GM12891 (cell line): ENCODE measurements around the gene SIPA1L3.
"Not testable (repeated sequence)": the region's sequence is repeated elsewhere in the genome, so short reads cannot be mapped to it uniquely, and the experiment has no call there.

Experiments
- DNase-seq: peaks from one replicate; pipeline ENCODE4 v3.0.0; 2011; ENCODE audit warnings: low spot score; ENCODE audit not compliant: insufficient read length
- FAIRE-seq: peaks from 2 replicates; lab custom pipeline; 2011; peaks lifted over from hg19 to GRCh38; lab: Jason Lieb, UNC
- PAX5 ChIP-seq: IDR thresholded peaks from 2 replicates; pipeline ENCODE4 v1.6.1; 2011; ENCODE audit warnings: low read length, moderate library complexity, mild to moderate bottlenecking; ENCODE audit not compliant: insufficient read depth, severe bottlenecking
- POLR2A ChIP-seq: IDR thresholded peaks from 2 replicates; pipeline ENCODE4 v1.6.1; 2011; ENCODE audit warnings: low read depth, low read length, control low read depth
- POLR2AphosphoS5 ChIP-seq: IDR thresholded peaks from 2 replicates; pipeline ENCODE4 v1.6.1; 2011; ENCODE audit warnings: low read depth, low read length, control low read depth
- POU2F2 ChIP-seq: IDR thresholded peaks from 2 replicates; pipeline ENCODE4 v1.6.1; 2011; ENCODE audit warnings: low read depth, mild to moderate bottlenecking, control low read depth, low read length, moderate library complexity
- SPI1 ChIP-seq: IDR thresholded peaks from 2 replicates; pipeline ENCODE4 v1.6.1; 2011; ENCODE audit warnings: low read depth, low read length, control low read depth
- TAF1 ChIP-seq: IDR thresholded peaks from 2 replicates; pipeline ENCODE4 v1.6.1; 2011; ENCODE audit warnings: low read depth, low read length, control low read depth

SIPA1L3 gene

DNA sequence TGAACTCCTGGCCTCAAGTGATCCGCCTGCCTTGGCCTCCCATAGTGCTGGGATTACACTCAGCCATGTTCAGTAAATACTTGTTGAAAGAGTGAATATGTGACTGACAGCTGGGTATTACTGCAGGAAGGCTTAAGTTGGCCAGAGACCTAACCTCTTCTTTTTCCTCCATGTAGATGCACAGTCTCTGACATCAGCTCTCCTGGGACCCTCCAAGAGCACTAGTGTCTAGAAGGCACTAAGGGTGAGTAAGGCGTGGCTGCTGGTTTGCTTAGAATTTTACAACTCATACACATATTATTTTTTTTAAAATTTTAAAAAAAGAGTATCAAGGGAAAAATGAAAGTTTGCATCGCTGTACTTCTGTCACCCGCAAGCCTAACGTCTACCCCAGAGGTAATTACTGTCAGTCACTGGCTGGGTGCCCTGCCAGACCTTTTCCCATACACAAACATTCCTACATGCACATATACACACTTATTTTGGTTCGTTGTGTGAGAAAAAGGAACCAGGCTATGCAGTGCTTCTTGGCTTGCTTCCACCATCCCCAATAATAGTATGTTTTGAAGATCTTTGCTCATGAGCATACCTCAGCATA lies 122.0 kb downstream of the SIPA1L3 start:
- FAIRE-seq (no peak), DNase-seq (no peak)
- TF ChIP-seq POLR2AphosphoS5 (no peak), SPI1 (no peak), TAF1 (no peak), PAX5 (no peak), POU2F2 (no peak), POLR2A (no peak)

DNA sequence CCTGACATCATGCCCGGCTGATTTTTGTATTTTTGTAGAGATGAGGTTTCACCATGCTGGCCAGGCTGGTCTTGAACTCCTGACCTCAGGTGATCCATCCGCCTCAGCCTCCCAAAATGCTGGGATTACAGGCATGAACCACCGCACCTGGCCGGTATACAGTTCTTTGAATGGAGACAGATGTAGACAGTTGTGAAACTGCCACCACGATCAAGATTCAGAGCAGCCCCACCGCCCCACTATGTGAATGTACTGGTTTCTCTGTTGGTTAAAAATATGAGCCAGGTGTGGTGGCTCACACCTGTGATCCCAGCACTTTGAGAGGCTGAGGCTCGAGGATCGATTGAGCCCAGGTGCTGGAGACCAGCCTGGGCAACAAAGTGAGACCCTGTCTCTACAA lies 123.0 kb downstream of the SIPA1L3 start:
- DNase-seq, FAIRE-seq: not testable (repeated sequence)

DNA sequence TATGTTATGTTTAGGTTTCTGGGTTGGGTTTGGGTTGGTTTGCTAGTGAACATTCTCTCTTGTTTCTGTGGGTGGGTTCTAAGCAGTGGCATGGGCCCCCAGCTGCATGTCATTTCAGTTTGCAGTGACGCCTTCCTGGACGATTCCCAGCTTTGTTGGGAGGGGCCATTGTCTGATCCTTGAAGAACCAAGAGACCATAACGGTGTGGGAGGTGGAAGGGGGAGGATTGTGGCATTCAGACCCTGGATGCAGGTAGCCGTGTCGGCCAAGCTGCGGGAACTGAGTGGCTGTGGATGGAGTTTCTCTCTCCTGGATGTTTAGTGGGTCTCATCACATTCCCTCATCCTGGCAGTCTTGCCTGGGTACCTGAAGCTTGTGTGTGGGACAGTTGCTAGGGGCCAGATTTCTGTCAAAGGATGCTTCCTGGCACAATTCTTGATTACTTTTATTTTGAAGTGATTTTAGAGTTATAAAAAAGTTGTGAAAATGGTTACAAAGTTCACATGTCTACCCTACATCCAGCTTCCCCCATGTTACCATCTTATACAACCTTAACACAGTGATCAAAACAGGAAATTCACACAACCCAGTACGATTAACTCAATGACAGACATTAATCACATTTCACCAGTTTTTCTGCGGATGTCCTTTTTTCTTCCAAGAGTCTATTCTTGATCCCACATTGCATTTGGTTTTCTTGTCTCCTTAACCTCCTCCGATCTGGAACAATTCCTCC lies 123.8 kb downstream of the SIPA1L3 start:
- DNase-seq (no peak), FAIRE-seq (no peak)
- no peak for TF ChIP-seq POLR2A
- TF ChIP-seq PAX5: no peak
- no peak for TF ChIP-seq POU2F2
- TF ChIP-seq SPI1: no peak
- no peak for TF ChIP-seq TAF1
- TF ChIP-seq POLR2AphosphoS5: no peak

DNA sequence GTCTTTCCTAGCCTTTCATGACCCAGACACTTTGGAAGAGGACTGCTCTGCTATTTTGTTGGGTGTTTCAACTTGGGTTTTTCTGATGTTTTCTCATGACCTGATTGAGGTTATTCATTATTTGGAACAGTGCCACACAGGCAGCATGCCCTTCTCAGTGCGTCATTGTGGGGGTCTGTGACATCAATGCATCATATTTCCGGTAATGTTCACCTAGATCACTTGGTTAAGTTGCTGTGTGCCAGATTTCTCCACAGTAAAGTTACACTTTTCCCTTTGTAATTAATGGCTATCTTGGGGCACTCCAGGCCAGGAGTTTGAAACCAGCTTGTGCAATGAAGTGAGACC lies 124.4 kb downstream of the SIPA1L3 start:
- no peak for DNase-seq
- FAIRE-seq: no peak
- no peak for TF ChIP-seq SPI1
- no peak for TF ChIP-seq TAF1
- no peak for TF ChIP-seq POLR2AphosphoS5
- no peak for TF ChIP-seq POLR2A
- TF ChIP-seq PAX5: no peak
- TF ChIP-seq POU2F2: no peak

DNA sequence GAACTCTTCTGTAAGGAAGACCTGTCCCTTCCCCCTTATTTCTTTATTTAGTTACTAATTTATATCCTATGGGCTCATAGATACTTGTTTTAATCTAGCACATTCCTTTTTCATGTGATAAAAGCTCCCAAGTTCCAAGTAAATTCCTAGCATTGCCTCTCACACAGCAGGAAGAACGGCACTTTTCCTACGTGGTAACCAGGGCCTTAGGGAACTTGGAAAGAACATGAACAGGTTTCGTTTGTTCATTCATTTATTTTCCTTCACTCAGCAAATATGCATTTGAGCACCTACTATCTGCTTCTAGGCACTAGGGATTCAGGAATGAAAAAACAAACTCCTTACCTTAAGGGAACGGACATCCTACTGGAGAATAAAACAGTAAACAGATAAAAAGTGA lies 125.1 kb downstream of the SIPA1L3 start:
- no peak for DNase-seq
- FAIRE-seq: no peak

DNA sequence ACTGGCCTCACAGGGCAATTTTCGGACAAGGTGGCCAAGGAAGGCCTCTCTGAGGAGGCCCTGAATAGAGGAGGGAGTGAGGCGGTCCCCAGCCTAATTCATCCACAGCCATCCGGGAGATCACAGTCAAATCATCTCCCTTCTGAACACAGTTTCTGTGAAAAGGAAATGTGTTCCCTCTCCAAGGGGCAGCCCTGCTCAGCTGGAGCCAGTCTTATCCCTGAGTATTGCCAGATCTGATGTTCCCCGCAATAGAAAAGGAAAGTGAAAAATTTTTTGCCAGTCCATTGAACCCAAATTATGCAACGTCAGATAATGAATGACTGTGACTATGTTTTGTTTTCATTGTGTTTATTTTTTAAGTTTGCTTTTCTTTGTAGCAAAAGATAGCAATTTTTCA lies 125.9 kb downstream of the SIPA1L3 start:
- FAIRE-seq (peak; percentile 61), DNase-seq (no peak)
- no peak for TF ChIP-seq POU2F2
- TF ChIP-seq POLR2AphosphoS5: no peak
- no peak for TF ChIP-seq POLR2A
- TF ChIP-seq TAF1: no peak
- TF ChIP-seq PAX5: no peak
- no peak for TF ChIP-seq SPI1

More for the DNA sequence above, 125.1 kb downstream of the SIPA1L3 start:
- TF ChIP-seq POLR2AphosphoS5 (no peak), SPI1 (no peak), PAX5 (no peak), POLR2A (no peak), POU2F2 (no peak), TAF1 (no peak)

DNA sequence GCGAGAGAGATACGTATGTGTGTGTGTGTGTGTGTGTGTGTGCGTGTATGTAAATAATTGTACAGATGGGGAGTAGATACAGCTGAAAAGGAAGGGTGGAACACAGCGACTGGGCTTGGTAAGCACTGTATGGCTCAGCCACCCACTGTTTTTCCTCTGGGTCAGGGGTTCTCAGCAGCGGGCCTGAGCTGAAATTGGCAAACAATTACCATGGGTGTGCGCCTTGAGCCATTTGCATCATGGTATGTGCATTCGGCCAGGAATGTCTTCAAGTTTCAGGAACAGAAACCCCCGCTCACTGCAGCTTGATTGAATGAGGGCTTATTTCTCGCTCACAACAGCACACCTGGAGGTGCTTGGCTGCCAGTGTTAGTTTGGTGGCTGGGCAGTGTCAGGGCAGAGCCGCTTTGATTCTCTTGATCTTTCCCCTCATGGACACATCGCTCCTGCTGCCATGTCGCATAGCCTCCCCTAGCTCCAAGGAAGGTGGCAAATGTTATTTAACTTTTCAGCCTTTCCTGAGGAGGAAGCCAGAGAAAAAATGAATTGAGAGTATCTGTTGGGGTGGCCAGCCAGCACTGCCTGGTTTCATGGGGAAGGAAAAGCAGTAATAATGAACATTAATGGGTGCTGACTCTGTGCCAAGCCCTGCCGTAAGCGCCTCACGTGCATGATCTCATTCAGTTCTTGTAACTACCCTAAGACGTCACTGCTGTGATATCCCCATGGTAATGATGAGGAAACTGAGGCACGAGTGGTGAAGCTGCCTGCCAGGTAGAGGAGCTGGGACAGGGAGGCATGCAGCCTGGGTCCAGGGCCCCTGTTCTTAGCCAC lies 126.9 kb downstream of the SIPA1L3 start:
- TF ChIP-seq POLR2A: no peak
- no peak for TF ChIP-seq POLR2AphosphoS5
- TF ChIP-seq POU2F2: peak; percentile 85; the same call in 1 of the 2 replicates
- TF ChIP-seq SPI1: peak; percentile 91
- TF ChIP-seq PAX5: no peak
- no peak for TF ChIP-seq TAF1
- FAIRE-seq: peak; percentile 99
- DNase-seq: peak; percentile 56

DNA sequence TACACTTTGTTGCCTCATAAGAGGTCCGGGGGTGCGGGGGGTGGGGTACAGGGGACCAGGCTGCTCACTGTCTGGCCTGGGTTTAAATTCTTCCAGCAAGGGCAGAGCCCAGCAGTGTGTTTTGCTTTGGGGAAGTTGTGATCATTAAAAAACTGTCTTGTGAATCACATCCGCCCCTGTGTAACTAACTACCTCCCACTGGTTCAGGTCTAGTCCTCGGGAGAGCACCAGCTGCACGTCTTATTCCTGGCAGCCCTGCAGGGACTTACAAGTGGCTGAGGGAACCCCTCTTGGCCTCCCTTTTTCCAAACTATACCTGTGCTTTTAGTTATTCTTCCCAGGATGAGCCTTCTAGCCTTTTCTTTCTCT lies 127.5 kb downstream of the SIPA1L3 start:
- DNase-seq (no peak), FAIRE-seq (no peak)
- no peak for TF ChIP-seq POLR2AphosphoS5
- no peak for TF ChIP-seq POLR2A
- TF ChIP-seq POU2F2: no peak
- no peak for TF ChIP-seq TAF1
- TF ChIP-seq PAX5: no peak
- TF ChIP-seq SPI1: no peak

DNA sequence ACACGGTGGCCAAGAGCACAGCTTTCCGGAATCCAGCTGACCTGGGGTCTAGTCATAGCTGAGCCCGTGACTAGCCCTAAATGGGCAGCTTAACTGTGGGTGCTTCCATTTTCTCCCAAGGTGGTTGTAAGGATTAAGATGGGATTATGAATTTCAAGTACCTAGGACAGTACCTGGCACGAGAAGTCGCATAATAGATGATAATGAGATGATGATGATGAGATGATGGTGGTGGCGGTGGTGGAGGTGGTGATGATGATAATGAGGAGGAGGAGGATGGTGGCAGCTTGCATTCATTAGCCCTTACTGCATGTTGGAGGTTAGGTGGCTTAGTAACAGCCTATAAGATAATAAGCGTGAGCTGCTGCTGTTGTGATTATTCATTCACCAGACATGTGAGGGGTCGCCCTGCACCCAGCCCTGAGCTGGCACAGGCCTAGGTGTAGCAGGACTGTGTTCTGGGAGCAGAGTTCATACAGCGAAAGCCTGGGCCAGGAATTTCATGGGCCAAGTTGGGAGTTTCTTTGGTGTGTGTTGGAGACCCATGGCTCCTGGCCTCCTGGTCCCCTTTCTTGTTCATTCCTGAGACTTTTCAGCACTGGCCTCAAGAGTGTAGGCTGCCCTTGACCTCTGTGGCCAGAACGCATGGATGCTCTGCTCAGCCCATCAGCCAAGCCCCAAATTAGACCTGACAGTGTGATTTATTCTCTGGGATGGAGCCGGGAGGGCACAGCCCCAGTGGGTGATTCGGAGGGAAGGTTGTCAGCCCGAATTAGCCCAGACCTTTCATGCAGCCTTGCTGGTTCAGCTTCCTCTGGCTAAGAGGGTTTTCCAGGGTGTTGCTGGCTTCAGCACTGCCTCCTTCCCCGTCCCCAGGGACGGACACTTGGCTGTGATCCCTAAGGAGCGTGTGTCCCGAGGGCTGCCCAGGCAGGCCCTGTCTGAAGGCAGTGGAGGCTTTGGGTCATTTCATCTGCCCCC lies 128.8 kb downstream of the SIPA1L3 start:
- no peak for DNase-seq
- peak; percentile 79 for FAIRE-seq
- TF ChIP-seq PAX5 (no peak), POLR2A (no peak), TAF1 (no peak), POU2F2 (no peak), SPI1 (no peak), POLR2AphosphoS5 (no peak)
